Right hindlimb (tissue), 1 donor: Measurements from ENCODE around the gene TAC3.
"Not testable (repeated sequence)": the region's sequence is repeated elsewhere in the genome, so short reads cannot be mapped to it uniquely, and the experiment has no call there.

Experiments
- DNase-seq: peaks from one replicate; pipeline ENCODE4 v3.0.0-alpha.2; 2018

Gene TAC3

GRCh38 chr12:57033431-57033830 lies 17.1 kb upstream of the TAC3 start:
- no peak for DNase-seq

- DNase-seq, result no peak
Measured at GRCh38 chr12:57031789-57032188, 15.5 kb upstream of the TAC3 start.

GRCh38 chr12:57031138-57031725 lies 14.9 kb upstream of the TAC3 start:
- DNase-seq, result no peak

- DNase-seq, result no peak
Measured at GRCh38 chr12:57029457-57029856, 13.1 kb upstream of the TAC3 start.

- DNase-seq, result no peak
Measured at GRCh38 chr12:57027805-57028153, 11.4 kb upstream of the TAC3 start.

GRCh38 chr12:57027011-57027804 lies 10.9 kb upstream of the TAC3 start:
- DNase-seq, result no peak

GRCh38 chr12:57025196-57025595 lies 8.9 kb upstream of the TAC3 start:
- DNase-seq, result no peak

GRCh38 chr12:57022324-57022723 lies 6.0 kb upstream of the TAC3 start:
- DNase-seq, result not testable (repeated sequence)

GRCh38 chr12:57019983-57020719 lies 3.8 kb upstream of the TAC3 start:
- DNase-seq, result no peak

GRCh38 chr12:57018906-57019305 lies 2.6 kb upstream of the TAC3 start:
- no peak for DNase-seq

- not testable (repeated sequence) for DNase-seq
Measured at GRCh38 chr12:57018353-57018752, 2.0 kb upstream of the TAC3 start.

GRCh38 chr12:57012600-57013465 lies 3.5 kb downstream of the TAC3 start:
- DNase-seq, result no peak

GRCh38 chr12:57011438-57012424 lies 4.6 kb downstream of the TAC3 start:
- DNase-seq, result no peak

- DNase-seq, result no peak
Measured at GRCh38 chr12:57010627-57011247, 5.6 kb downstream of the TAC3 start.

GRCh38 chr12:57009949-57010626 lies 6.2 kb downstream of the TAC3 start:
- no peak for DNase-seq

- no peak for DNase-seq
Measured at GRCh38 chr12:57008178-57008577, 8.2 kb downstream of the TAC3 start.

- no peak for DNase-seq
Measured at GRCh38 chr12:57006809-57007475, 9.4 kb downstream of the TAC3 start.

GRCh38 chr12:57005980-57006808 lies 10.1 kb downstream of the TAC3 start, which contains the start of gene ZBTB39:
Gene ZBTB39 (minus strand): TSS chr12:57006546. CDS start chr12:57004917, 1,629 bp downstream.
- peak; percentile 75 for DNase-seq

GRCh38 chr12:57004651-57005050 lies 11.7 kb downstream of the TAC3 start:
- DNase-seq, result no peak
